ENCODE results near the gene NUDT14.

GRCh38 chr14:105153739-105154475, 27.2 kb downstream of the NUDT14 start:
- TF ChIP-seq CTCF (IDR thresholded peaks at IDR 0.05): no peak
- no peak for TF ChIP-seq POLR2A (IDR thresholded peaks at IDR 0.05)
- TF ChIP-seq POLR2AphosphoS5 (IDR thresholded peaks at IDR 0.05): no peak
- no peak for TF ChIP-seq EP300 (IDR thresholded peaks at IDR 0.05)
